HK-2 (cell line): Measurements from ENCODE around the gene GIPR.
"Not testable (repeated sequence)": the region's sequence is repeated elsewhere in the genome, so short reads cannot be mapped to it uniquely, and the experiment has no call there.

ENCODE experiments used
- DNase-seq: peaks from one replicate; pipeline ENCODE4 v3.0.0-alpha.2; 2018; ENCODE audit not compliant: unreplicated experiment

Gene GIPR

GRCh38 chr19:45691516-45692186, 23.6 kb downstream of the GIPR start, which contains the start of gene SNRPD2:
TSS of gene SNRPD2 (minus strand) at chr19:45691953. CDS start at chr19:45691888, 65 bp downstream.
- DNase-seq: peak; percentile 94

GRCh38 chr19:45692187-45693105, 24.4 kb downstream of the GIPR start, which contains the start of gene QPCTL:
TSS of gene QPCTL (plus strand) at chr19:45692666. CDS start at chr19:45692704, 38 bp downstream.
- DNase-seq: peak; percentile 97

GRCh38 chr19:45693106-45693788, 25.2 kb downstream of the GIPR start:
- DNase-seq: peak; percentile 82

- no peak for DNase-seq
Observed at GRCh38 chr19:45701676-45702075, 33.7 kb downstream of the GIPR start.

GRCh38 chr19:45705115-45705514, 37.1 kb downstream of the GIPR start:
- no peak for DNase-seq

- no peak for DNase-seq
Observed at GRCh38 chr19:45705710-45706415, 37.8 kb downstream of the GIPR start.

- no peak for DNase-seq
Observed at GRCh38 chr19:45710356-45711130, 42.5 kb downstream of the GIPR start.

GRCh38 chr19:45711851-45712698, 44.1 kb downstream of the GIPR start:
- DNase-seq: no peak

- DNase-seq: no peak
Observed at GRCh38 chr19:45712699-45713067, 44.7 kb downstream of the GIPR start.

- no peak for DNase-seq
Observed at GRCh38 chr19:45713141-45713540, 45.1 kb downstream of the GIPR start.

GRCh38 chr19:45715139-45715538, 47.1 kb downstream of the GIPR start:
- DNase-seq: no peak

- peak; percentile 37 for DNase-seq
Observed at GRCh38 chr19:45716359-45717130, 48.5 kb downstream of the GIPR start.

- peak; percentile 100 for DNase-seq
Observed at GRCh38 chr19:45717131-45717982, 49.3 kb downstream of the GIPR start.

GRCh38 chr19:45717983-45718650, 50.1 kb downstream of the GIPR start:
- no peak for DNase-seq

GRCh38 chr19:45720065-45720464, 52.0 kb downstream of the GIPR start:
- not testable (repeated sequence) for DNase-seq

GRCh38 chr19:45728683-45729082, 60.7 kb downstream of the GIPR start:
- not testable (repeated sequence) for DNase-seq

- DNase-seq: peak; percentile 24
Observed at GRCh38 chr19:45729800-45730290, 61.8 kb downstream of the GIPR start.
